ENCODE data around the gene NAV1. TPM values are rescaled to one million over a fixed set of nuclear protein-coding genes. Genes with fewer than 3 reads are reported as not detected.
A peak's percentile ranks its signal among the peaks of the same experiment; 100 is the strongest.

Gene NAV1
- total and polyA plus RNA-seq, 9 of the 15 experiments (the other 6 are each of a cell fraction or from before 2014, with no cell fraction given): 0.91 to 16.8 (median 3.2) TPM

- TF ChIP-seq LCOR (CRISPR knock-in tag; IDR thresholded peaks at IDR 0.05) (peak; percentile 74; the same call in 1 of the 2 replicates), STAT5A (IDR thresholded peaks at IDR 0.05; ENCODE audit: borderline replicate concordance, low read length) (no peak), COPS2 (conservative IDR thresholded peaks at IDR 0.05) (no peak), TFAP4 (CRISPR knock-in tag; IDR thresholded peaks at IDR 0.05; ENCODE audit: borderline replicate concordance) (peak; percentile 55; the same call in 1 of the 2 replicates), ZNF766 (CRISPR knock-in tag; conservative IDR thresholded peaks at IDR 0.05) (peak; percentile 66; the same call in 1 of the 2 replicates), GTF2E2 (tag; IDR thresholded peaks at IDR 0.05) (no peak), BRF2 (IDR thresholded peaks at IDR 0.05; ENCODE audit: borderline replicate concordance, insufficient read depth, insufficient read length) (no peak), E2F6 (IDR thresholded peaks at IDR 0.05; ENCODE audit: borderline replicate concordance in 1 of 2, extremely low read depth in 1 of 2, insufficient read depth in 1 of 2, insufficient read length in 1 of 2, low read depth in 1 of 2, low read length in 1 of 2, poor library complexity in 1 of 2, severe bottlenecking in 1 of 2) (peak; percentile 53 to 83), ZBTB11 (CRISPR knock-in tag; IDR thresholded peaks at IDR 0.05) (peak in 2 of 3 experiments; percentile 68 to 70; a peak in 3 of 6 replicates), MNT (conservative IDR thresholded peaks at IDR 0.05) (peak in 1 of 2 experiments; percentile 64; a peak in 2 of 4 replicates), ZNF518B (CRISPR knock-in tag; IDR thresholded peaks at IDR 0.05) (no peak)
Measured at GRCh38 chr1:201506557-201507359, 32.2 kb upstream of the NAV1 start, which contains the start of gene CSRP1 (continued).

Data from K562 (cell line).